Epithelial cell of prostate (primary cell): ENCODE measurements around the gene CSH1.
"Not testable (repeated sequence)": the region's sequence is repeated elsewhere in the genome, so short reads cannot be mapped to it uniquely, and the experiment has no call there.

Source experiments
- DNase-seq: peaks from one replicate; pipeline ENCODE4 v3.0.0-alpha.2; 2011; ENCODE audit warnings: low read depth, low spot score
- H3K27ac ChIP-seq: fragments of 450-650 bp; 2 replicates; pipeline ENCODE4 v1.5.1; 2017; ENCODE audit warnings: mild to moderate bottlenecking

CSH1 gene

GRCh38 chr17:63929860-63930766 is 33.7 kb upstream of the CSH1 start:
- no peak for DNase-seq
- no peak overlapping the region for H3K27ac ChIP-seq

GRCh38 chr17:63928966-63929695 is 32.8 kb upstream of the CSH1 start:
- no peak for DNase-seq
- H3K27ac ChIP-seq = no peak overlapping the region

GRCh38 chr17:63928172-63928666 is 31.8 kb upstream of the CSH1 start:
- DNase-seq = no peak
- no peak overlapping the region for H3K27ac ChIP-seq

GRCh38 chr17:63927464-63928171 is 31.2 kb upstream of the CSH1 start:
- no peak overlapping the region for H3K27ac ChIP-seq
- no peak for DNase-seq

GRCh38 chr17:63926164-63926563 is 29.8 kb upstream of the CSH1 start:
- H3K27ac ChIP-seq = no peak overlapping the region
- no peak for DNase-seq

- H3K27ac ChIP-seq = no peak overlapping the region
- no peak for DNase-seq
Measured at GRCh38 chr17:63925615-63926014, 29.2 kb upstream of the CSH1 start.

GRCh38 chr17:63922402-63922801 is 26.0 kb upstream of the CSH1 start:
- DNase-seq, H3K27ac ChIP-seq: not testable (repeated sequence)

- not testable (repeated sequence) for DNase-seq, H3K27ac ChIP-seq
Measured at GRCh38 chr17:63920779-63921178, 24.4 kb upstream of the CSH1 start.

- not testable (repeated sequence) for DNase-seq, H3K27ac ChIP-seq
Measured at GRCh38 chr17:63920050-63920449, 23.7 kb upstream of the CSH1 start.

- no peak for DNase-seq
- H3K27ac ChIP-seq = no peak overlapping the region
Measured at GRCh38 chr17:63919311-63919723, 22.9 kb upstream of the CSH1 start.

GRCh38 chr17:63918789-63919305 is 22.5 kb upstream of the CSH1 start, which contains the start of gene GH1:
TSS of gene GH1 (minus strand) at chr17:63918839. CDS start at chr17:63918776, 63 bp downstream.
- not testable (repeated sequence) for H3K27ac ChIP-seq, DNase-seq

GRCh38 chr17:63918305-63918704 is 21.9 kb upstream of the CSH1 start:
- DNase-seq = no peak
- H3K27ac ChIP-seq = no peak overlapping the region

GRCh38 chr17:63917646-63918045 is 21.3 kb upstream of the CSH1 start:
- DNase-seq = no peak

GRCh38 chr17:63917206-63917605 is 20.8 kb upstream of the CSH1 start:
- not testable (repeated sequence) for DNase-seq, H3K27ac ChIP-seq

More at GRCh38 chr17:63917646-63918045, 21.3 kb upstream of the CSH1 start:
- H3K27ac ChIP-seq = no peak overlapping the region

- DNase-seq = no peak
- no peak overlapping the region for H3K27ac ChIP-seq
Measured at GRCh38 chr17:63916566-63917185, 20.3 kb upstream of the CSH1 start.

- not testable (repeated sequence) for DNase-seq, H3K27ac ChIP-seq
Measured at GRCh38 chr17:63915753-63916152, 19.4 kb upstream of the CSH1 start.

- DNase-seq = no peak
- no peak overlapping the region for H3K27ac ChIP-seq
Measured at GRCh38 chr17:63914471-63914870, 18.1 kb upstream of the CSH1 start.

GRCh38 chr17:63911657-63912100 is 15.3 kb upstream of the CSH1 start:
- DNase-seq = no peak
- no peak overlapping the region for H3K27ac ChIP-seq

- DNase-seq = no peak
- no peak within 1 kb of the TSS for H3K27ac ChIP-seq
Measured at GRCh38 chr17:63911041-63911635, 14.8 kb upstream of the CSH1 start, which contains the start of gene CSHL1. TSS of gene CSHL1 (minus strand) at chr17:63911258. CDS start at chr17:63911196, 62 bp downstream.
